HEK293T (cell line): ENCODE measurements around the gene NDC1.

Source experiments
- CTCF ChIA-PET: fragments of 350-600 bp; formaldehyde crosslinking; extraction: SDS; loops from one replicate; lab custom pipeline; 2021; ENCODE audit warnings: antibody characterized with exemption, inconsistent platforms; lab: Yijun Ruan, JAX
- POLR2A ChIA-PET: fragments of 350-600 bp; formaldehyde crosslinking; extraction: SDS; loops from one replicate; lab custom pipeline; 2020; ENCODE audit warnings: antibody characterized with exemption, inconsistent platforms; lab: Yijun Ruan, JAX
- DNase-seq: peaks from one replicate; pipeline ENCODE4 v3.0.0; 2012; ENCODE audit warnings: mixed read lengths; ENCODE audit errors: extremely low spot score
- ARNT ChIP-seq: fragments of 450-650 bp; IDR thresholded peaks from 2 replicates; pipeline ENCODE4 v1.6.1; 2017; ENCODE audit warnings: mild to moderate bottlenecking
- BHLHE40 ChIP-seq: fragments of 450-650 bp; IDR thresholded peaks from 2 replicates; pipeline ENCODE4 v1.6.1; 2016; ENCODE audit warnings: mild to moderate bottlenecking, moderate library complexity, borderline replicate concordance
- CTBP1 ChIP-seq: fragments of 450-650 bp; IDR thresholded peaks from 2 replicates; pipeline ENCODE4 v1.6.1; 2016; ENCODE audit warnings: borderline replicate concordance
- ELF4 ChIP-seq: fragments of 450-650 bp; IDR thresholded peaks from 2 replicates; pipeline ENCODE4 v1.6.1; 2017; ENCODE audit warnings: antibody characterized with exemption
- FOXA1 ChIP-seq: fragments of 450-650 bp; IDR thresholded peaks from 2 replicates; pipeline ENCODE4 v1.6.1; 2016; ENCODE audit warnings: mild to moderate bottlenecking
- FOXK2 ChIP-seq: fragments of 450-650 bp; IDR thresholded peaks from 2 replicates; pipeline ENCODE4 v1.6.1; 2016; ENCODE audit warnings: mild to moderate bottlenecking
- FOXM1 ChIP-seq: fragments of 450-650 bp; IDR thresholded peaks from 2 replicates; pipeline ENCODE4 v1.6.1; 2017; ENCODE audit warnings: mild to moderate bottlenecking, borderline replicate concordance
- HDGF ChIP-seq: fragments of 450-650 bp; IDR thresholded peaks from 2 replicates; pipeline ENCODE4 v1.6.1; 2017; ENCODE audit warnings: antibody characterized with exemption, borderline replicate concordance
- L3MBTL2 ChIP-seq: fragments of 450-650 bp; conservative IDR thresholded peaks from 2 replicates; pipeline ENCODE4 v1.6.1; 2016; ENCODE audit warnings: mild to moderate bottlenecking
- LEF1 ChIP-seq: fragments of 450-650 bp; IDR thresholded peaks from 2 replicates; pipeline ENCODE4 v1.6.1; 2017; ENCODE audit warnings: mild to moderate bottlenecking, borderline replicate concordance
- NFRKB ChIP-seq: fragments of 450-650 bp; IDR thresholded peaks from 2 replicates; pipeline ENCODE4 v1.6.1; 2016; ENCODE audit warnings: mild to moderate bottlenecking, moderate library complexity
- SP1 ChIP-seq: fragments of 450-650 bp; IDR thresholded peaks from 2 replicates; pipeline ENCODE4 v1.6.1; 2017
- SUZ12 ChIP-seq: fragments of 450-650 bp; IDR thresholded peaks from 2 replicates; pipeline ENCODE4 v1.6.1; 2016; ENCODE audit warnings: mild to moderate bottlenecking
- TARDBP ChIP-seq: fragments of 450-650 bp; IDR thresholded peaks from 2 replicates; pipeline ENCODE4 v1.6.1; 2016
- ZNF384 ChIP-seq: fragments of 450-650 bp; IDR thresholded peaks from 2 replicates; pipeline ENCODE4 v1.6.1; 2016
- TF ChIP-seq, protein P1 (sequence below): fragments of 450-650 bp; IDR thresholded peaks from 2 replicates; pipeline ENCODE4 v1.6.1; 2016

NDC1 gene

GRCh38 chr1:53783056-53783455 lies 55.0 kb downstream of the NDC1 start:
- TF ChIP-seq NFRKB (no peak), CTBP1 (no peak), FOXK2 (no peak), ELF4 (no peak), FOXA1 (no peak)
- ChIA-PET POLR2A (no interaction called here), CTCF (no interaction called here)
- no peak for DNase-seq

GRCh38 chr1:53781654-53782053 lies 56.4 kb downstream of the NDC1 start:
- ChIA-PET POLR2A (no interaction called here), CTCF (no interaction called here)
- no peak for DNase-seq
- TF ChIP-seq L3MBTL2 (no peak), FOXK2 (no peak)
- TF ChIP-seq, protein P1, sequence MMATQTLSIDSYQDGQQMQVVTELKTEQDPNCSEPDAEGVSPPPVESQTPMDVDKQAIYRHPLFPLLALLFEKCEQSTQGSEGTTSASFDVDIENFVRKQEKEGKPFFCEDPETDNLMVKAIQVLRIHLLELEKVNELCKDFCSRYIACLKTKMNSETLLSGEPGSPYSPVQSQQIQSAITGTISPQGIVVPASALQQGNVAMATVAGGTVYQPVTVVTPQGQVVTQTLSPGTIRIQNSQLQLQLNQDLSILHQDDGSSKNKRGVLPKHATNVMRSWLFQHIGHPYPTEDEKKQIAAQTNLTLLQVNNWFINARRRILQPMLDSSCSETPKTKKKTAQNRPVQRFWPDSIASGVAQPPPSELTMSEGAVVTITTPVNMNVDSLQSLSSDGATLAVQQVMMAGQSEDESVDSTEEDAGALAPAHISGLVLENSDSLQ, result no peak

DNA sequence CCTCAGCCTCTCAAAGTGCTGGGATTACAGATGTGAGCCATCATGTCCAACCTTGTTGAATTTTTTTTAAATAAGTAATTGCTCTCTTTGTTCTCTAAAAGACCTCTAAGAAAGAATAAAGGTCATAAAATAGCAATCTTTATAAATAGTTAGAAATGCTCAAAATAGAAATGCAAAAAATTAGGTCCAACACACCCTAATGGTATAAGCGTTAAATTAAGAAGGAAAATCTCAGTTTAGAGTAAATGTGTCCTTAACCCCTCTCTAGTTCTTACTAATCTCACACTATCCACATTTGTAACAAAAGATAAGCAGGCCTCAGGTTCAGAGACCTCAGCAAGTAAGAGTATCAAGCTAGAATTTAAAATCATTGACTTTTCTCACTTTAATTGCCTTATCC lies 60.8 kb downstream of the NDC1 start:
- no peak for DNase-seq
- TF ChIP-seq FOXK2 (no peak), LEF1 (no peak), TARDBP (no peak), SP1 (no peak), FOXA1 (no peak), ELF4 (no peak)
- ChIA-PET CTCF (no interaction called here), POLR2A (no interaction called here)

DNA sequence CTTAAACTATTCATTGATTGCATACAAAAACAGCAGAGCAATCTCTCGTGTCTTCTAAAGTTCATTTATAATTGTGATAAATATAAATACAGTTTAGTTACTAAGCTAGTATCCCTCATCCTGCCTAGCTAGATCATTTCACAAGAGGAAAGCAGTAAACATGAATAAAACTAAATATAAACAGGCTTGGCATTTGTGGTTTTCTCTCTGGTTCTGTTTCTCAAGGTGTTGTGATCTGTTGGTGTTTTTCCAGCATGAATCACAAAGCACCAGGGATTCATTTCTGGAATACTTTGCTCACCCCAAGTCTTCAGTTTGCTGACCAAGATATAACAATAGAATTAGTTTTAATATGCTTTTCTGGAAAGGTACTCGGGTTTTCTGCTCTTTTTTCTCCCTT lies 66.4 kb downstream of the NDC1 start:
- TF ChIP-seq ARNT, result no peak
- ChIA-PET CTCF (no interaction called here), POLR2A (no interaction called here)
- DNase-seq, result no peak

DNA sequence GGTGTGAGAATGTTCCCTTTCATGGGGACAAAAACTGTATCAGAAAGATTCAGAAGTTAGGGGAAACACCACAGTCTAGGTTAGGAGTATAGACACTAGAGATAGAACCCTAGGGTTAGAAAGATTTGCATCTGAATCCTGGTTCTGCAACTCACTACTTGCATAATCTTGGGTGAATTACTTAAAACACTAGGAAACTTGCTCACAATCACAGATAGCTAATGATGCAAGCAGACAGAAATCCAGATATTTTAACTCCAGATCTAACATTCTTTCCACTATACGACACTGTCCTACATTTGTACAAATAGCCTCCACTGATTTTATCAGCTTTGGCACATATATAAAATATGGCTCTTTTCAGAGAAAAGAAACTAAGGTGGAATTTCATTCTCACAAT lies 68.3 kb downstream of the NDC1 start:
- TF ChIP-seq ARNT (no peak), CTBP1 (no peak), ZNF384 (no peak), SP1 (no peak), FOXK2 (no peak), FOXM1 (no peak), HDGF (no peak), NFRKB (no peak), LEF1 (no peak), BHLHE40 (no peak), SUZ12 (no peak), ELF4 (no peak)
- TF ChIP-seq, protein P1, result no peak
- no peak for DNase-seq
- CTCF ChIA-PET, result no interaction called here
- POLR2A ChIA-PET, result no interaction called here

GRCh38 chr1:53769184-53769583 lies 68.9 kb downstream of the NDC1 start:
- ChIA-PET POLR2A (no interaction called here), CTCF (no interaction called here)
- TF ChIP-seq ARNT, result no peak
- TF ChIP-seq NFRKB, result no peak
- TF ChIP-seq HDGF, result no peak
- TF ChIP-seq FOXA1, result no peak
- TF ChIP-seq SUZ12, result no peak
- no peak for TF ChIP-seq TARDBP
- no peak for TF ChIP-seq FOXK2
- no peak for TF ChIP-seq SP1
- no peak for TF ChIP-seq FOXM1
- no peak for TF ChIP-seq BHLHE40
- no peak for TF ChIP-seq ELF4
- no peak for DNase-seq

DNA sequence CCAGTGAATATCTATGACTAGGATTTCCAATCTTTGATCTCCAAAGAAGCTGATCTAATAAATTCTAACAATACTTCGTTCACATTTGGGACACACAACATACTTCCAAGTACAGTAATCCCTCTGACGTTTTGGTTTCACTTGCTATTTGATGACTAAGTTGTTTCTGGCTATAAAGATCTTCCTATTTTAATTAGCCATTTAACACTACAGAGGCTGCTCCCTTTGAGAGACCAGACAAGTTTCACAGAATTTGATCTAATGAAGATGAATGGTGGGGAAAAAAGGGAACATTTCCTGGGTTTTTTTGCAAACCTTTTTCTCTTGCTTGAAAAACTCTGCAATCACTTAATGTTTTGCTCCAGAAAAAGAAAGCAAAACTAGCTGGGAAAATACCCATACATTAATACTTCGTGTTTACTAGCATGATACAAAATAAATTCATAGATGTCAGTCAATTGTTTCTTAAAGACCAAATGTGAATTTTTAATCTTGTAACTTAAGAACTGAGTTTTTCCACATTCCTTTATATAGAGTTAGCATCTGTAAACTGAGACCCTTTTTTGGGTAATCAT lies 71.2 kb downstream of the NDC1 start:
- CTCF ChIA-PET, result no interaction called here
- TF ChIP-seq HDGF (no peak), TARDBP (no peak), FOXA1 (no peak), ELF4 (no peak), L3MBTL2 (no peak), BHLHE40 (no peak), FOXK2 (no peak), ARNT (no peak), SP1 (no peak), FOXM1 (no peak), ZNF384 (no peak), SUZ12 (no peak)
- TF ChIP-seq, protein P1, result no peak
- POLR2A ChIA-PET, result no interaction called here
- DNase-seq, result no peak
